ENCODE data around the gene MSX1. TPM values are rescaled to one million over a fixed set of nuclear protein-coding genes. Genes with fewer than 3 reads are reported as not detected.

The MSX1 gene
- total and polyA plus RNA-seq, 2 of the 8 experiments (the other 6 are each of a cell fraction or from before 2014, with no cell fraction given), result 0.47 TPM; not detected in 1

DNA sequence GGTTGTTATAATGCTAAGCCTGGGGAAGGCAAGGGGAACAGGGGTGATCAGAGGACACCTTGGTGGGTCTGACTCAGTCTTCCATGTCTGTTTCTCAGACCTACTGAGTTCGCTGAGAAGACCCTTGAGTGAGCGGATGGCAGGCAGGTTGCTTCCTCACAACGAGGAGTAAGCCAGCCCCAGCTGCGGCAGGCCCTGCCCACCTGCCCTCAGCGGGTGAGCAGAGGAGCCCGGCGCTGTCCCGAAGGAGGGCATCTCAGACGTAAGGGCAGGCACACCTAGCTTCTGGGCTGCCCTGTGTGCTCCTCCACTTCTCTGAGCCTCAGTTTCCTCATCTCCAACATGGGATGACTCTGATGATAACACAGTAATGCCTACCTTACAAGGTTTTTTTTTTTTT lies 30.3 kb downstream of the MSX1 start:
- no peak overlapping the region for H3K9ac ChIP-seq (replicated peaks in 1 of 4; ENCODE audit: extremely low read depth in 1 of 4, low read depth in 3 of 4, low read length in 3 of 4)
- H3K27me3 ChIP-seq (replicated peaks in 1 of 4; ENCODE audit: control insufficient read depth in 3 of 4, extremely low read depth in 1 of 4, insufficient read depth in 3 of 4, low read length in 3 of 4), result peaks cover 0 to 3% (median 3%) of the 10 kb centered on the region in 4 experiments; a peak in 3 of 7 replicates
- no peak overlapping the region for H3K23ac ChIP-seq (ENCODE audit: insufficient read length)
- no peak overlapping the region for H2AK5ac ChIP-seq (ENCODE audit: low read depth, low read length)
- no peaks in the 10 kb centered on the region for H3K4me1 ChIP-seq (replicated peaks in 1 of 4; ENCODE audit: control insufficient read depth in 3 of 4, insufficient read depth in 4 of 4, low read length in 3 of 4)
- H2BK20ac ChIP-seq (ENCODE audit: low read length), result no peak overlapping the region
- no peak overlapping the region for H3K18ac ChIP-seq (ENCODE audit: extremely low read depth, low read length)
- no peak overlapping the region for H2BK15ac ChIP-seq (ENCODE audit: low read length)
- CTCF ChIA-PET (ENCODE audit: partially characterized antibody), result no interaction called here
- H3K36me3 ChIP-seq (ENCODE audit: control insufficient read depth in 2 of 4, insufficient read depth in 4 of 4, low read length in 3 of 4), result no peaks in the 10 kb centered on the region
- no peaks in the 10 kb centered on the region for H3K9me3 ChIP-seq (ENCODE audit: insufficient read depth in 2 of 2, low read depth in 1 of 2, low read length in 1 of 2)
- no peak overlapping the region for H4K8ac ChIP-seq (ENCODE audit: extremely low read depth, insufficient read depth, low read length)
- no peaks in the 10 kb centered on the region for H3K79me2 ChIP-seq (ENCODE audit: control insufficient read depth in 1 of 2, insufficient read depth in 2 of 2, low read length in 2 of 2)
- no peak overlapping the region for H3K4me2 ChIP-seq (ENCODE audit: insufficient read depth in 1 of 2, low read depth in 2 of 2, low read length in 2 of 2)
- H2AFZ ChIP-seq (ENCODE audit: low read length), result no peak overlapping the region
- no peak overlapping the region for H3K27ac ChIP-seq (ENCODE audit: low read depth, low read length)
- H4K91ac ChIP-seq (replicated peaks; ENCODE audit: insufficient read length, low read length), result no peak overlapping the region
- H2BK120ac ChIP-seq (replicated peaks; ENCODE audit: low read depth, low read length), result no peak overlapping the region
- H3K56ac ChIP-seq (replicated peaks; ENCODE audit: insufficient read length, low read depth, low read length), result no peak overlapping the region
- H2BK12ac ChIP-seq (ENCODE audit: low read depth, low read length), result no peak overlapping the region
- FAIRE-seq (no peak), DNase-seq (ENCODE audit: low read depth in 1 of 2, low spot score in 2 of 2) (no peak)
- H4K5ac ChIP-seq (ENCODE audit: insufficient read length, low read depth, low read length), result no peak overlapping the region
- H3K4ac ChIP-seq (replicated peaks; ENCODE audit: insufficient read length, low read depth, low read length), result no peak overlapping the region
- H3K79me1 ChIP-seq (ENCODE audit: low read depth, low read length), result no peaks in the 10 kb centered on the region
- H2BK5ac ChIP-seq (ENCODE audit: low read depth, low read length), result no peak overlapping the region
- no peak overlapping the region for H3K14ac ChIP-seq (ENCODE audit: insufficient read length)
- 91% methylated on average over 9 of the region's 9 CpGs; no CpG with 5 or more reads in 1 of the 2 experiments for WGBS, 2 experiments (ENCODE audit: extremely low coverage in 1 of 2, insufficient coverage in 1 of 2, insufficient read length in 1 of 2, insufficient replicate concordance in 2 of 2, low coverage in 1 of 2, low lambda C conversion rate in 2 of 2, missing lambda C conversion rate in 1 of 2)
- no peaks in the 10 kb centered on the region for H3K23me2 ChIP-seq (ENCODE audit: low read depth, low read length)
- POLR2A ChIA-PET (ENCODE audit: partially characterized antibody), result interaction anchor here (0.7 kb wide), 1 partner anchor 19 kb away, joined by 3 read pairs; no protein-coding TSS in a partner anchor
- no peaks in the 10 kb centered on the region for H4K20me1 ChIP-seq (replicated peaks in 1 of 2; ENCODE audit: control insufficient read depth in 1 of 2, insufficient read depth in 2 of 2, low read length in 2 of 2)
- no peak overlapping the region for H3K4me3 ChIP-seq (ENCODE audit: extremely low read depth in 1 of 4, insufficient read depth in 2 of 4, low read depth in 3 of 4, low read length in 4 of 4)
- TF ChIP-seq, protein P1, sequence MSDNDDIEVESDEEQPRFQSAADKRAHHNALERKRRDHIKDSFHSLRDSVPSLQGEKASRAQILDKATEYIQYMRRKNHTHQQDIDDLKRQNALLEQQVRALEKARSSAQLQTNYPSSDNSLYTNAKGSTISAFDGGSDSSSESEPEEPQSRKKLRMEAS (IDR thresholded peaks at IDR 0.05), result no peak
- TF ChIP-seq BACH1 (IDR thresholded peaks at IDR 0.05; ENCODE audit: low read length) (no peak), POLR2AphosphoS5 (IDR thresholded peaks at IDR 0.05; ENCODE audit: low read depth, low read length) (no peak), GABPA (IDR thresholded peaks at IDR 0.05; ENCODE audit: borderline replicate concordance, insufficient read depth, low read length) (no peak), ZNF274 (IDR thresholded peaks at IDR 0.05; ENCODE audit: borderline replicate concordance, extremely low read depth, low read length) (no peak), POLR2A (IDR thresholded peaks at IDR 0.05; ENCODE audit: control extremely low read depth in 1 of 2, low read depth in 2 of 2, low read length in 2 of 2) (no peak), CREB1 (IDR thresholded peaks at IDR 0.05) (no peak)
- TF ChIP-seq, protein P2, sequence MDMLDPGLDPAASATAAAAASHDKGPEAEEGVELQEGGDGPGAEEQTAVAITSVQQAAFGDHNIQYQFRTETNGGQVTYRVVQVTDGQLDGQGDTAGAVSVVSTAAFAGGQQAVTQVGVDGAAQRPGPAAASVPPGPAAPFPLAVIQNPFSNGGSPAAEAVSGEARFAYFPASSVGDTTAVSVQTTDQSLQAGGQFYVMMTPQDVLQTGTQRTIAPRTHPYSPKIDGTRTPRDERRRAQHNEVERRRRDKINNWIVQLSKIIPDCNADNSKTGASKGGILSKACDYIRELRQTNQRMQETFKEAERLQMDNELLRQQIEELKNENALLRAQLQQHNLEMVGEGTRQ (IDR thresholded peaks at IDR 0.05; ENCODE audit: low read length), result no peak
